Colonic mucosa (tissue), 4 donors: ENCODE data around the gene PDE1A. TPM values are rescaled to one million over a fixed set of nuclear protein-coding genes. Genes with fewer than 3 reads are reported as not detected.

ENCODE experiments used
- DNase-seq: peaks from one replicate; pipeline ENCODE4 v3.0.0-alpha.2; 2020
- H3K27ac ChIP-seq: fragments of 200-600 bp; one replicate; pipeline ENCODE4 v1.8.0; 2021
- H3K27me3 ChIP-seq: fragments of 200-600 bp; one replicate; pipeline ENCODE4 v1.8.0; 2021
- H3K36me3 ChIP-seq: fragments of 200-600 bp; one replicate; pipeline ENCODE4 v1.8.0; 2021
- H3K4me1 ChIP-seq: fragments of 200-600 bp; one replicate; pipeline ENCODE4 v1.8.0; 2021; ENCODE audit warnings: mild to moderate bottlenecking
- H3K4me3 ChIP-seq: fragments of 200-600 bp; one replicate; pipeline ENCODE4 v1.8.0; 2021
- H3K9ac ChIP-seq, 2 donors: one replicate each; pipeline ENCODE4 v1.7.0; 2013; ENCODE audit warnings: control low read depth in 2 of 2, low read depth in 2 of 2, low read length in 2 of 2
- H3K9me3 ChIP-seq: fragments of 200-600 bp; one replicate; pipeline ENCODE4 v1.8.0; 2021
- intact Hi-C: fragments of 100-400 bp; cut with DNase I; formaldehyde crosslinking; loops from one replicate; pipeline ENCODE4 v1.14.1; 2022
- total RNA-seq, 2 donors: library from RNA; stranded (reverse); fragmentation: NEBNext Ultra II Directional in 1 of 2; extraction: Animal tissue kit (Norgen Biotek cat#: 25700) in 1 of 2; gene quantifications; one replicate each; pipeline ENCODE4 v1.2.1, GENCODE V29; 2021
- TF ChIP-seq, protein P1 (sequence below): fragments of 200-600 bp; IDR thresholded peaks from one replicate; pipeline ENCODE4 v1.8.0; 2022; ENCODE audit warnings: antibody characterized with exemption, mild to moderate bottlenecking
- donor health status: healthy.
- donor health status: DM: no; HTN: no; CAD: no.
- donor health status: DM: no; HTN: no; CAD: no.

The PDE1A gene
- total RNA-seq, 2 donors from 2014 or later, result 1.7 to 3.9 TPM

DNA sequence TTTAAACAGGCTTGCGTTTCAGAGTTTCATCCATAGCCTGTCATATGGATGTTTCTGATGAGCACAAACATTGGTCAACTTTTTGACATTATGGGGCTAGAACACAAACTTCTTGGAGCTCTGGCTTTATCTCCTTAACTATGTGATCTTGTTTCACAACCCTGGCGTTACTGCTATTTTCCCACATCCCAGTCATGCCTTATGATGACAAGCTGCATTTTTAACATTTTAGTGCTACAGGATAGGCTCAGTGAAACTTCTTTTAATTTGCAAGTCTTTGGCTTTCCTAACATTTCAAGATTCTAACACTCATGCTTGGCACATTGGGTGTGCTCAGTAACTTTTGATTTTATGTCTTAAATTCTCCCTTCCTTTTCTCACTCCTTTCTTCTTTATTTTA is 21.0 kb upstream of the PDE1A start:
- no peak for DNase-seq
- H3K9ac ChIP-seq, result no peak overlapping the region
- TF ChIP-seq, protein P1, sequence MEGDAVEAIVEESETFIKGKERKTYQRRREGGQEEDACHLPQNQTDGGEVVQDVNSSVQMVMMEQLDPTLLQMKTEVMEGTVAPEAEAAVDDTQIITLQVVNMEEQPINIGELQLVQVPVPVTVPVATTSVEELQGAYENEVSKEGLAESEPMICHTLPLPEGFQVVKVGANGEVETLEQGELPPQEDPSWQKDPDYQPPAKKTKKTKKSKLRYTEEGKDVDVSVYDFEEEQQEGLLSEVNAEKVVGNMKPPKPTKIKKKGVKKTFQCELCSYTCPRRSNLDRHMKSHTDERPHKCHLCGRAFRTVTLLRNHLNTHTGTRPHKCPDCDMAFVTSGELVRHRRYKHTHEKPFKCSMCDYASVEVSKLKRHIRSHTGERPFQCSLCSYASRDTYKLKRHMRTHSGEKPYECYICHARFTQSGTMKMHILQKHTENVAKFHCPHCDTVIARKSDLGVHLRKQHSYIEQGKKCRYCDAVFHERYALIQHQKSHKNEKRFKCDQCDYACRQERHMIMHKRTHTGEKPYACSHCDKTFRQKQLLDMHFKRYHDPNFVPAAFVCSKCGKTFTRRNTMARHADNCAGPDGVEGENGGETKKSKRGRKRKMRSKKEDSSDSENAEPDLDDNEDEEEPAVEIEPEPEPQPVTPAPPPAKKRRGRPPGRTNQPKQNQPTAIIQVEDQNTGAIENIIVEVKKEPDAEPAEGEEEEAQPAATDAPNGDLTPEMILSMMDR, result no peak
- H3K4me3 ChIP-seq, result no peak overlapping the region
- no peaks in the 10 kb centered on the region for H3K4me1 ChIP-seq
- H3K36me3 ChIP-seq, result no peaks in the 10 kb centered on the region
- no peaks in the 10 kb centered on the region for H3K27me3 ChIP-seq
- intact Hi-C loops, result no loop called here
- H3K9me3 ChIP-seq, result no peaks in the 10 kb centered on the region
- H3K27ac ChIP-seq, result no peak overlapping the region

DNA sequence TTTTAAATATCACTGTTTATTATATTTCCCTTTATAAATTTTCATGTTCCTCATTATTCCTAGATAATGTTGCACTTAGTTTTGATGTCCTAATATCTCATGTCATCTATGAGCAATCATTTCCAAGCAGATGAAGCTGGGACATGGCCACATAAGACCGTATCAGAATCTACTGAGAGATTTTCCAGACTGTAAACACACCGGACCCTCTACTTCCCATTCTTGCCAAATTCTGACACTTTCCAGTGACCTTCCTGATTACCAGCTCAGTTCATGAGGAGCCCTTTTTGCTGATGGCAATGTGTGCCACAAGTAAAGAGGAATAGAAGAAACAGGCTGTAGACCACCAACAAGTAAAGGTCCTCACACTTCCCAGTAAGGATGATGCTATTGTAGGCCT is 20.3 kb upstream of the PDE1A start:
- no peak overlapping the region for H3K27ac ChIP-seq
- no peak overlapping the region for H3K9ac ChIP-seq
- TF ChIP-seq, protein P1, result no peak
- no peaks in the 10 kb centered on the region for H3K4me1 ChIP-seq
- intact Hi-C loops, result no loop called here
- H3K36me3 ChIP-seq, result no peaks in the 10 kb centered on the region
- H3K27me3 ChIP-seq, result no peaks in the 10 kb centered on the region
- no peaks in the 10 kb centered on the region for H3K9me3 ChIP-seq
- H3K4me3 ChIP-seq, result no peak overlapping the region
- DNase-seq, result no peak

DNA sequence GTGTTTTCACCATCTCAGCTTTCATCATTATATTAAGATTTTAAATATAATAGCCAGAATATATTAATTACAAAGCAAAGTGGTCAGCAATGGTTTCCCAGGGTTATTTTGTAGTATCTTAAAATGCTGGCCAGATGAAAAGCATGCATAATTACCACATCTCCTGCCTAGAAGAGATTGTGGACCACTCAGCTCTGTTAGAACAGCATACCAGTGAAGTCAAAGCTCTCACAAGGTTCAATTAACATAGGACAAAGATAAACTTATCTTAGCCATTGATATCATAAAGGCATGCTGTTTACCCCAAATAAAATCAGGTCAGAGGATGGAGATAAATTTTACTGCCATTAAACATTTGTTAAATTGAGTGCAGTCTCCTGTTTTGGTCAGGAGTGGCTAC is 19.3 kb upstream of the PDE1A start:
- H3K27ac ChIP-seq, result no peak overlapping the region
- no peaks in the 10 kb centered on the region for H3K9me3 ChIP-seq
- TF ChIP-seq, protein P1, result no peak
- H3K4me1 ChIP-seq, result no peaks in the 10 kb centered on the region
- no peaks in the 10 kb centered on the region for H3K27me3 ChIP-seq
- H3K9ac ChIP-seq, result no peak overlapping the region
- no peak for DNase-seq
- intact Hi-C loops, result no loop called here
- no peak overlapping the region for H3K4me3 ChIP-seq
- H3K36me3 ChIP-seq, result no peaks in the 10 kb centered on the region

DNA sequence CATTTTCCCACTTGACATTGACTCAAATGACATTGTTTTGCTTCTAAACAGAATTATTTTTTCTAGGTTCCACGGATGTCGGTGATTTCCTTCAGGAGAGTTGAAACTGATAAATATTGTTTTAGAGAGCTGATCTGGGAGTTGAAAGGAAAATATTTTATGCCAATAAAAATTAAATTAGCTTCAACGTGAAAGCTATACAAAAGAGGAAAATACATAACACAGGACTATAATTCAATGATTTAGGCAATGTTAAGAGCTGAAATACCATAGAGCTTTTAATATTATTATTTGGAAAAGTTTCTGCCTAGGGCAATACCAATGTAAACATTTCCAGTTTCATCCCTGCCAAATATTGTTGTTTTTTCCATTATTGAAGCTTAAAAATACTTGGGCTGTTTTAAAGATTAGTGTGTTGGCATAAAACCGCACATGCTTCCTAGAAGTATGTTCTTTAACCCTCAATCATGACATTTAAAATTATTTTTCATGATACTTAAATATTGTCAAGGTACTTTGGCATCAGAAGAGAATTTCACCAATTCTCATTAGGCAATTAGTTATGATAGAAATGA is 18.6 kb upstream of the PDE1A start:
- no peaks in the 10 kb centered on the region for H3K27me3 ChIP-seq
- H3K9ac ChIP-seq, result no peak overlapping the region
- no peak overlapping the region for H3K4me3 ChIP-seq
- no peak for DNase-seq
- no peaks in the 10 kb centered on the region for H3K4me1 ChIP-seq
- H3K9me3 ChIP-seq, result no peaks in the 10 kb centered on the region
- intact Hi-C loops, result no loop called here
- H3K36me3 ChIP-seq, result no peaks in the 10 kb centered on the region
- H3K27ac ChIP-seq, result no peak overlapping the region
- TF ChIP-seq, protein P1, result no peak

DNA sequence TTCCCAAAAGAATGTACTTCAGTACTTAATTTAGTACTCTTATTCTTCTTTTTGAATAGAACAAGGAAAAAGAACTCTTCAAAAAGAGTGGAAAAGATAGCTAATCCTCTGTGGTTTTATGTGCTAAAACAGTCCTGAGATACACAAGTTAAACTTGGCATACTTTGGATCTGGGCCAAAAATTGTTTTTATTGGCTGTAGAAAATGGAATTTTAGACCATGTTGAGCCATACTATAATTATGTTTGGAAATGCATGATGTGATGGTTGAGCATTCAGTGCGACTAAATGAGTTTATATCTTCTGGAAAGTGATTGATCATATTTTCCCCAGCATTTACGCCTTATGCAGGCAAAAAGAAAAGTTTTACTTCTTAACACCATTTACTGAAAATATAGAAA is 18.0 kb upstream of the PDE1A start:
- no peak for DNase-seq
- TF ChIP-seq, protein P1, result no peak

More for the DNA sequence above, 18.0 kb upstream of the PDE1A start:
- no peaks in the 10 kb centered on the region for H3K27me3 ChIP-seq
- intact Hi-C loops, result no loop called here
- no peak overlapping the region for H3K4me3 ChIP-seq
- no peaks in the 10 kb centered on the region for H3K36me3 ChIP-seq
- H3K9me3 ChIP-seq, result no peaks in the 10 kb centered on the region
- H3K9ac ChIP-seq, result no peak overlapping the region
- H3K27ac ChIP-seq, result no peak overlapping the region
- H3K4me1 ChIP-seq, result no peaks in the 10 kb centered on the region
